HG03039 (cell line): Measurements from ENCODE around the gene IST1.
A peak's percentile ranks its signal among the peaks of the same experiment; 100 is the strongest.

ENCODE experiments used
- ATAC-seq: cut with Tn5 transposase; IDR thresholded peaks from one replicate; pipeline ENCODE4 v1.9.1; 2021; ENCODE audit warnings: mild to moderate bottlenecking, moderate library complexity; ENCODE audit not compliant: unreplicated experiment

Gene IST1

GRCh38 chr16:71916397-71916920, 21.1 kb downstream of the IST1 start:
- no peak for ATAC-seq

DNA sequence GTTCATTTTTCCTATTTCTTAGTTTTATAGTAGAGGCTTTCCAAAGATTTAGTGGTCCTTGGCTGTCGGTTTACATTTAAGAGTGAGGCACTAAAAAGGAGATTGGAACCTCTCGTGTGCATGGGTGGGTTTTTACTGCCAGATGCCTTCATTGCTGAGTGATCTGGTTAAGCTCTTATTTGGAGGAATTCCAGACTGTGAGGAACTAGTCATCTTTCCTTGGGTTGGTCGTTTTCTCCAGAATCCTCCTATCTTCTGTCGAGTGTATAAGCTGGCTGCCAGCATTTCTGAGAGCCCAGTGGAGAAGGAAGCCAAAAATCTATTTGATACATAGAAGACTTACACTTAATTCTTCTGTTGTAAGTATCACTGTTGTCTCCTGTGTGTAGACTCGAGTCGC, 22.6 kb downstream of the IST1 start:
- ATAC-seq = no peak

- peak; percentile 81 for ATAC-seq
Observed at GRCh38 chr16:71919035-71919434, 23.7 kb downstream of the IST1 start.

DNA sequence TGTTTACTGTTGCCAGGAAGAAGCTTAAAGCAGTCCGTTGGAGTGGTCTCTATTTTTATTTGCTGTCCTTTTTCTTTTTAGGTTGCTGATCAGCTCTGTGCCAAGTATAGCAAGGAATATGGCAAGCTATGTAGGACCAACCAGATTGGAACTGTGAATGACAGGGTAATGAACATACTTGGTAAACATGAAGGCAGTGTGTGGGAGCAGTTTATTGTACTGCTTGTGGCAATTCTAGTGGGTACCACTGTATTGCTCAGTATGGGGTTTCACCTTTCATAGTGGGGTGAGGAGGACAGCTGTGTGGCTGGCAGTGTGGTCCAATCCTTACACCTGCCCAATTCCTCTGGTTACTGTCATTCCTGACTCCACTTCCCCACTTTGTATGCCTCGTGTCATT, 25.3 kb downstream of the IST1 start:
- ATAC-seq = no peak

DNA sequence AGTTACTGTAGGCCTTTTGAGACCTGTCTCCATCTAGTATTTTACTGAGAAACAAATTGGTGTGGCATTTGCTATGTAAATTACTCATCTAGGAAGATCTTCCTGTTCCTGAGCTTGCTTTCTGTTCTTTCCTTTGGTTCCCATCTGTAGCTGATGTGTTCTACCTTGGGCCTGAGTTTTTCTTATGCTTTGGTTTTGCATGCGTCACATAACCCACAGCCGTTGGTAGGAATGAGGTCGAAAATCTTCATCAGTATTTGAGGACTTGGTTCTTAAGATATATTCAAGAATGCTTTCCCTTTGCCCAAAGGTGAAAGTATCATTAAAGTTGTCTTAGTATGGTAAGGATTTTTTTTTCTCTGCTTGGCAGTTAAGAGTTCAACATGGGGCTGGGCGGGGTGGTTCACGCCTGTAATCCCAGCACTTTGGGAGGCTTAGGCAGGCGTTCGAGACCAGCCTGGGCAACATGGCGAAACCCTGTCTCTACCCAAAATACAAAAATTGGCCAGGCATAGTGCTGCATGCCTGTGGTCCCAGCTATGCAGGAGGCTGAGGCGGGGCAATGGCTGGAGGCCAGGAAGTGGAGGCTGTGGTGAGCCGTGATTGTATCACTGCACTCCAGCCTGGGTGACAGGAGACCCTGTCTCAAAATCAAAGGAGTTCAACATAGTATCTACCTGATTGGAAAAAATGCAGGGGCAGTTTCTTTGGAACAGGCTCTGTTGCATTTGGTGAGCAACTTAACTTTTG, 28.8 kb downstream of the IST1 start:
- ATAC-seq = no peak

DNA sequence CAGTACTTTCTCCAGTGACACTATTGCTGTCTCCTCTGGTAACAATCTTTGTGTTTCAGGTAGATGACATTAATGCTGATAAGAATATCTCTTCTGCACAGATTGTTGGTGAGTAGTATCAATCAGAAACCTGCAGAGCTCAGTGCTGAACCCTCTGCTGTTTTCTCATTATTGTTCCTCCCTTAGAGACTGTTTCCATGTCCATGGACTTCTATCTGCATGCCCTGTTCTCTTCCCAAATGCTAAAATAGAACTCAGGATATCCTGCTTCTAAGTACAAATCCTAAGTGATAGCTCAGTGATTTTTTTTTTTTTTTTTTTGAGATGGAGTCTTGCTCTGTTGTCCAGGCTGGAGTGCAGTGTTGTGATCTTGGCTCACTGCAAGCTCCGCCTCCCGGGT, 29.4 kb downstream of the IST1 start:
- no peak for ATAC-seq

DNA sequence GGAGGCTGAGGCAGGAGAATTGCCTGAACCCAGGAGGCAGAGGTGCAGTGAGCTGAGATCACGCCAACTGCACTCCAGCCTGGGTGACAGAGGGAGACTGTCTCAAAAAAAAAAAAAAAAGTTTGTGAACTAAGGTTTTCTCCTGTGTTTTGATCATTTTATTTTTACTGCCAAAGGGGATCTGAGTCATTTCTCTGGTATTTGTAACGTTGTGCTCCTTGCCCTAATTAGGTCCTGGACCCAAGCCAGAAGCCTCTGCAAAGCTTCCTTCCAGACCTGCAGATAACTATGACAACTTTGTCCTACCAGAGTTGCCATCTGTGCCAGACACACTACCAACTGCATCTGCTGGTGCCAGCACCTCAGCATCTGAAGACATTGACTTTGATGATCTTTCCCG, 32.1 kb downstream of the IST1 start:
- ATAC-seq = no peak

DNA sequence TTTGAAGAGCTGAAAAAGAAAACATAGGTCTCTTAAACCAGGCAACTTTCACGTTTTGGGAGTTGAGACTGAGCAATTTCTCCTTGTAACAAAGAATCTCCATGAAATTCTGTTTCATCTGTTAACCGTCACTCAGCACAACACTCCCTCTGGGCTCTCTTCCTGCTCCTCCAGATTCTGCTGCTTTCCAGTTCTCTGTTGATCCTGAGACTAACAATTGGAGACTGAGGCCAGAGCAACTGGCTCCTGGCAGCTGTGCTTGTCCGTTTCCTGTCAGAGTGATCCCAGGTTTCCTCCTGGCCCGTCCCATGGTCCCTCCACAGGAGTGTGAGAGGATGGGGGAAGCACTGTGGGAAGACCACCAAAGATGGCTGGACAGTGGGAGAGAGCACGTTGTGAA, 32.5 kb downstream of the IST1 start:
- ATAC-seq = no peak

- no peak for ATAC-seq
Observed at GRCh38 chr16:71929048-71929447, 33.7 kb downstream of the IST1 start.

GRCh38 chr16:71930013-71930563, 34.8 kb downstream of the IST1 start:
- no peak for ATAC-seq

- no peak for ATAC-seq
Observed at GRCh38 chr16:71931001-71931400, 35.7 kb downstream of the IST1 start.

DNA sequence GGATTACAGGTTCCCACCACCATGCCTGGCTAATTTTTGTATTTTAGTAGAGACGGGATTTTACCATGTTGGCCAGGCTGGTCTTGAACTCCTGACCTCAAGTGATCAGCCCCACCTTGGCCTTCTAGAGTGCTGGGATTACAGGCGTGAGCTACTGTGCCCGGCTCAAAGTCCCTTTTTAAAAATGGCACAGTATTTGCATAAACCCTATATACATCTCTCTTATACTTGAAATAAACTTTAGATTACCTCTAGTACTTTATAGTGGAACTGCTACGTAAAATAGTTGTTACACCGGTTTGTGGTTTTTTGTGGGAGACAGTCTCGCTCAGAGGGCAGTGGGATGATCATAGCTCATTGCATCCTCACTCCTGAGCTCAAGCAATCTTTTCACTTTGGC, 36.3 kb downstream of the IST1 start:
- ATAC-seq = no peak

DNA sequence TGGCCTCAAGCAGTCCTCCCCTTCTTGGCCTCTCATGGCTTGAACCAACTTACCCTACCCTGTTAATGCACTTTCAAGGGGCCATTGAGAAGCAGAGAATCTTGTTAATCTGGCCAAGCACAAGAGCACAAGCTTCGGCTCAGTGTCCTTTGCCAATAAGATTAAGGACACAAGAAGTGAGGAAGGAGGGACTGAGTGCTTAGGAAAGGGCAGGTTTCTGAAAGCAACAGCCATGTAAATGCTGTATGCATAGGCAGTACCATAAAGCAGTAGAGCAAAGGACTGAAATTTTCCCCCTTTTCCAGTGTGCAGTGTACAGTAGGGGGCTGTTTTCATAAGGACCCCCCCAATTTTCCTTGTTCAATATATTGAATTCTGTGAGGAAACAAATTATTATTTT, 37.7 kb downstream of the IST1 start:
- ATAC-seq = no peak

GRCh38 chr16:71933913-71934695, 38.8 kb downstream of the IST1 start:
- no peak for ATAC-seq

DNA sequence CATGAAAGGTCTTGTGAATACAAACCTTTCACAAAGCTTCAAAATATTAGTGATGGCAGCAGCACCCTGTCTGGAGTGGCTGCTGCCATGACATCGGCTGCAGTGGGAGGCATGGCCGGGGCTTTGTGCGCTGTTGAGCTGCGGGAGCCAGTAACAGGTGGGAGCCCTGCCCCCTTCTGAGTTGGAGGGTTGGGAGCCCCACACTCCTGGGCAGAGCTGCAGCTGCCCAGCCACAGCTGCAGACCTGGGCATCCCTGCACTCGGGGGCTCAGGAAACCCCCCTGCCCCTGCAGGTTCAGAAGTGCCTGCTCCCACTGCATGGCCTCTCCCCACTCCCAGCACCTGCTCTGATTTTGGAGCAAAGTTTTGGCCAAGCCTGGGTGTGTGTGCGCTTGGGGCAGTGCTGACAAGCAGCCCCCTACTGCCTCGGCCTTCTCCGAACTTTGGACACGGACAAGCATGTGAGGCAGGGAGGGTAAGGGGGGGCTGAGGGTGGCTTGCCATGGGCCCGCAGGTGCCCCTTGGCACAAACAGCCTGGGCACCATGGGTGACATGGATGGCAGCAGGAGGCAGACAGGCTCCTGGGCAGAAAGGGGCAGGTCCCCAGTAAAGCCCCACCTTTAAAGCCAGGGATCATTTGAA, 42.7 kb downstream of the IST1 start:
- no peak for ATAC-seq

GRCh38 chr16:71943887-71944286, 48.6 kb downstream of the IST1 start:
- ATAC-seq = no peak

DNA sequence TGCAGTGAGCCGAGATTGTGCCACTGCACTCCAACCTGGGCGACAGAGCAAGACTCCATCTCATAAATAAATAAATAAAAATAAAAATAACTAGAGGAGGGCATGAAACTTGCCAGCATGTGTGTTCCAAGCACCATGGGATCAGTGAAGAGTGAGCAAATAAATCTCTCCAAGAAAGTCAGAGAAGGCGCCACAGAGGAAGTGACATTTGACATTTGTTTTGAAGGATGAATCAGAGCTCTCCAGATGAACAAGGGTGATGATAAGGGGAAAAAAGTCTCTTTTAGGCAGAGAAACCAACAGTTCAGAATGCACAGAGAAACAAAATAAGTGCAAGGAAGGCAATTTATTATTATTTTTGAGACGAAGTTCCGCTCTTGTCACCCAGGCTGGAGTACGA, 50.3 kb downstream of the IST1 start:
- no peak for ATAC-seq

GRCh38 chr16:71952825-71953224, 57.5 kb downstream of the IST1 start:
- no peak for ATAC-seq

DNA sequence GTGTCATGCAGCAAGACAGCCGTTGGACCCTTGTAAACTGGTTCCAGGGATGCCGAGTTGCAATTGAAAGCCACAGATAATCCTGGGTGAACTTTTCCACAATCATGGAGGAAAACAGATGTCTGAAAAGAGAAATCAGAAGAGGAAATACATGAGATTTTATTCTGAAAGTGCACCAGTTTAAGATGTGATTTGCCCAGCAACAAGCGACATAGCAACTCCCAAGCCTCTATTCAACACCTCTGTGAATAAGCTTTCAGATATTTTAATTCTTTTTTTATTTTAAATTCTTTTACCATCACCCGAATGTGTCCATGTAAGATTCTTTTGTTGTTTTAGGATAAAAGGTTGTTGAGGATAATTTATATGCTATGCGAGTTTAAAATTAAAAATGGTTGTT, 58.8 kb downstream of the IST1 start:
- no peak for ATAC-seq

- no peak for ATAC-seq
Observed at GRCh38 chr16:71954699-71955195, 59.4 kb downstream of the IST1 start.

GRCh38 chr16:71956486-71956885, 61.2 kb downstream of the IST1 start:
- no peak for ATAC-seq
